ENCODE measurements around the gene JHY.
"Not testable (repeated sequence)": the region's sequence is repeated elsewhere in the genome, so short reads cannot be mapped to it uniquely, and the experiment has no call there.

JHY gene

DNA sequence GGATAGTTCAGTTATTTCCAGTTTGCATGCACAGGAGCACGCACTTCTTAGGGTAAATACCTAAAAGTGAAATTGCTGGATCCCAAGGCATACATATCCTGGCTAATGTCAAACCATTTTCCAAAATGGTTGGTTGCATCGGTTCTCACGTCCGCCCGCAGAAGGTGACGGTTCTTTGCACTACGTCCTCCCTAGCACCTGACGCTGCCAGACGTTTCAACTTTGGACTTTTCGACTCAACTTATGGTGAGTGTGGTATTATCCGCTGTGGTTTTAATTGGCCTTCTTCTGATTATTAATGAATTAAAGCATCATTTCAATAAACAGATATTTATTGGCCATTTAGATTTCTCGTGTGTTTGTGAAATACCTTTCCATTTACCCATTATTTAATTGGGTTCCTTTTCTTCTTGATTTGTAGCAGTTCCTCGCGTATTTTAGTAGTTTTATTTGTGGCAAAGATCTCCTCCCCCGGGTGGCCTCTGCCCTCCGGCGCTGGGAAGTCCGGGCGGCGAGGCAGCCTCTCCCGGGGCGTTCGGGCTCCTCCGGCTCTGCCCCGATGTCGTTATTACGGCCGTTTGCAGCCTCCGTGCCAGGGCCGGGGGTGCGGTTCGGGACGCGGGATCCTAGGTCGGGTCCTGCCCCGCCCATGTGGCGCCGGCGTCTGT lies at the start of gene JHY:
TSS of gene JHY (plus strand) at position 571 of the 668 bp plus-strand sequence. CDS start 3,091 bp downstream, outside the sequence.
- H3K4me3 ChIP-seq (ENCODE audit: low read depth, low read length) = peak within 1 kb of the TSS; percentile 64
- DNase-seq (ENCODE audit: low read depth) = no peak

DNA sequence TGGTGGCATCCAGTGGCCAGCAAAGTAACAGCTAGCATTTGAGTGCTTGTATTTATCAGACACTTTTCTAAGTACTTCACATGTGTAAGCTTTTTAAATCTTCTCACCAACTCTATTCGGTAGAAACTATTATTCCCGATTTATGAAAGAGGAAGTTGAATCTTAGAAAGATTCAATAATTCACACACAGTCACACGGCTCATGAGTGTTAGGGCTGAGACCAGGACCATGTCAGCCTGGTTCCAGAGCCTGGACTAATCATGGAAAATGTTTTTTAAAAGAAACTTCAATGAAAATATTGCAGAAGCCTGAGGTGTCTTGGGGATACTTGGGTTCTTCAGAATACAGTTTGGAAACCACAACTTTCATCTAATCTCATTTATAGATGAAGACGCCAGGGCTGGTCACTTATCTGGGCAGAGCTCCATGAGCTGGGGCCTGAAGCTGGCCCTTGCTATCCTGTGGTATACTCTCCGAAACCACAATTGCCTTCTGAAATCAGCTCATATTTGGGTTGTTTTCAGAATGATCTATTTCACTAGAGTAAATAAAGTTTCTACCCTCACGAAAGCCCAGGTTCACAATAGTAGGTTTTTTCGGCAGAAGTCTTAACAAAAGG lies 48.6 kb upstream of the JHY start:
- no peak for DNase-seq (ENCODE audit: low read depth)
- H3K4me3 ChIP-seq (ENCODE audit: low read depth, low read length) = no peak overlapping the region

DNA sequence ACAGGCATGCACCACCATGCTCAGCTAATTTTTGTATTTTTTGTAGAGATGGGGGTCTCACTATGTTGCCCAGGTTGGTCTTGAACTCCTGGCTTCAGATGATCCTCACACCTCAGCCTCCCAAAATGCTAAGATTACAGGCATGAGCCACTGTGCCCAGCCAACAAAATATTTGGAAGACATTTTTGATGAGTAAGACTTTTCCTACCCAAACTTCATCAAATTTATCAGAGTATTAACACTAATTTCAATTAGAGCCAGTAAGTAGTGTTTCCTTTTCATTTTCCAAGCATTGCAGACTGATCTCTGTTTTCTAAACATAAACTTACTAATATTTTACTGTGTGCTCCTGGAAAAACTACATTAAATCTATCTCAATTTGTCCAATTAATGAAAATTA lies 45.6 kb upstream of the JHY start:
- DNase-seq (ENCODE audit: low read depth) = no peak
- H3K4me3 ChIP-seq (ENCODE audit: low read depth, low read length) = no peak overlapping the region

DNA sequence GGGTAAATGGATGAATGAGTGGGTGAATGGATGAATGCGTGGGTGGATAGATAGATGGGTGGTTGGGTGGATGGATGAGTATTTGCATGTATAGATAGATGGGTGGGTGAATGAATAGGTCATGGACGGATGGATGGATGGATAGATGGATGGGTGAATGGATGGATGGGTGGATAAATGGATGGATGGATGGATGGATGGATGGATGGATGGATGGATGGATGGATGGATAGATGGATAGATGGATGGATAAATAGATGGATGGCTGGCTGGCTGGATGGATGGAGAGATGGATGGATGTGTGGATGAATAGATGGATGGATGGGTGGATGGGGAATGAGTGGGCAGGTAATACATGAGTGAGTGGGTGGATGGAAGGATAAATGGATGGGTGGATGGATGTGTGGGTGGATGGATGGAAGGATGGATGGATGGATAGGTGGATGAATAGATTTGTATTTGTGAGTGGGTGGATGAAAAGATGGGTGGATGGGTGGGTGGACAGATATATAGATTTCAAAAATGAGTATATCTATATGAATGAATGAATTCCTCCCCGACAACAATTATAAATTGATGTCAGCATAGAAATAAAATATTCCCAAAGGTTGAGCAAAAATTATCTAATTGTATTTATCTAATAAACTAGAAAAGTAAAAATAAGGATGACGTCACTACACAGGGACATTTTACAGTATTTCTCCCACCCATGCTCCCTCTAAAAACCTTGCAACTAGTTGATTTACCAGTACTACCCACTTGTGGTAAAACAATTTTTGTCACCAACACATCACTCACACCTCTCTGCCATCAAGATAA lies 44.8 kb upstream of the JHY start:
- no peak overlapping the region for H3K4me3 ChIP-seq (ENCODE audit: low read depth, low read length)
- DNase-seq (ENCODE audit: low read depth) = no peak

DNA sequence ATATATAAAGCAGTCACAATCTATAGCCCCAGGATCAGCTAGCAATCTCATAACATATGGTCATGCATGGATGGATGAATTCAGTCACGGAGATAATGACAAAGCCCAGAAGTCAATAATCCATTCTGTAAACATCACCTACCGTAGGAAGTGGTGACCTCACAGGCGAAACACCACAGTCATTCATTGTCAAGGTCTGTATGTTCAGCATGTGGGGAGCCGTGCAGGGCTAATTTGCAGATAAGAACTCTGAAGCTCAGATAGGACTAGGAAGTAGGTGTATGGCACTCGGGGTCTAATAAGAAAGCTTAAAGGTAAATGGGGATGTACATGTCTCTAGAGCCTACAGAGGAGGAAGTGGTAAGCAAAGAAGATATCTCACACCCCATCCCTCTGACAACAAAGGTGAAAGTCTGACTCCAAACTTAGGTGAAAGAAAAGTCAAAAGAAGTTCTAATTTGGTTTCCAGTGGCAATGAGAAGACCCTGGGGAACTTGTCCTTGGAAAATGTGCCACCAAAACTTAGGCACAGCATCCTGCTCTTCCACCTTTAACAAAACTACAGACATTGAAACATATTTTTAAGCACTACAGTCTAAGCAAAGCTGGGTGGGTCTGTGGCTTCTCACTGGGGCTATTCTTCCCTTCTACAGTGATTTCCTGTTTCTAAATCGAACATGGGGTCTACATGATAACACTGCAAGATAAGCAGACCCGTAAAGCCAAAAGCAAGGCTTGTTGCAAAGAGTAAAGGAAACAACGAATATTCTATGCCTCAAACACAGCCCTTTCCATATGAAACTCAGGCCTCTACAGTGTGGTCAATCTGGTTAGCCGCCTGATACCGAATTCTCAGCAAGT lies 39.0 kb upstream of the JHY start:
- DNase-seq (ENCODE audit: low read depth) = no peak
- no peak overlapping the region for H3K4me3 ChIP-seq (ENCODE audit: low read depth, low read length)

DNA sequence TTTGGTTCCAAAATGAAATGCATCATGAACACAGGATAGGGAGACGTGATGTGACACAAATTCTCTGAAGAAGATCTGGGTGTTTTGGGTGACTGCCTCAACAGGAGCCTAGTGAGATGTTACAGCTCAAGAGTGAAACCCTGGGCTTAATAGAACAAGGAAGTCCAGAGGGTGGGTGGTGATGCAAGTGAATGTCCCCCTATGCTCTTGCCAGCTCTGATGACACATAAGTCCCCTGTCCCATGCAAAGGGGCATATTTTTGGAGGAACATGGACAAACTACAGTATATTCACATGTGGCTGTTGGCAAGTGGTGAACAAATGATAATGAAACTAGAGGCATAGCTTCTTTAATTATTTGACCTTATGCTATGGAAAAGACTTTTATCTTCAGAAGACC lies 35.1 kb upstream of the JHY start:
- H3K4me3 ChIP-seq (ENCODE audit: low read depth, low read length) = no peak overlapping the region
- DNase-seq (ENCODE audit: low read depth) = no peak

DNA sequence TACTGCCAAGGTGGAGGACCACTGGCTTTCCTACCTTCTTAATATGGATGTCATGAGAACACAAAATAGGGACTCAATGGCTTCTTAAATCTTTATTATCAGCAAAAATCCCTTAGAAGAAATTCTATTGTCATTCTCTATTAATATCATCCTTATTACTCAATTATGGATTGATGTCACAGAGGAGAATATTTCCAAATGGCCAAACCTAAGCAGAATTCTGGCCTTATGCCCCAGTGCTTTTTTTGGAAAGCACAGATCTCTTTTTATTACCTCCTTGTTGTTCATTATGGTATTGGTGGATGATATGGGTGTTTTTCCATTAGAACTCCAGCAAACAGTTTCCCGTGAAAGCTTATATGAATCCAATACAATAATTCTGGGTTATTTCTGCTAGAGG lies 34.4 kb upstream of the JHY start:
- H3K4me3 ChIP-seq (ENCODE audit: low read depth, low read length) = no peak overlapping the region
- no peak for DNase-seq (ENCODE audit: low read depth)

DNA sequence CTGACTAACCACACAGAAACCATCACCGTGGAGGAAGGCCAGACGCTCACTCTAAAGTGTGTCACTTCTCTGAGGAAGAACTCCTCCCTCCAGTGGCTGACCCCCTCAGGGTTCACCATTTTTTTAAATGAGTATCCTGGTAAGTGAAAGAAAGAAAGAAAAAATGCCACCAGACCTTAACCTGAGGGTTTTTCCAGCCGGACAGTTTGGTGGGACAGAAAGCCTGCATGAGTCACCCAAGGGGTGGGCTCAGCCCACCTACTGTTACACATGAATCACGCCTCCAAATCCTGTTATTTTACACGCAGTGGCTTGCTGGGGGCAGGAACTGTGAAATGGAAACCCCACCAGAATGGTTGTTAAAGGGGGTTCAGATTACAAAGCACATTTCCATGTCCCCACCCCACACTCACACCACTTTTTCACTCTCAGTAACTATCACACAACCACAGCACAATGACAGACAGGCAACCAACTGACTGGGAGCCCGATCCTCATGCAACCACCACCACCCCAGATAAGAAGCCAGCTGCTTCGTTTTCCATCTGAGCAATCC lies 32.4 kb upstream of the JHY start:
- peak; percentile 35 for DNase-seq (ENCODE audit: low read depth)
- no peak overlapping the region for H3K4me3 ChIP-seq (ENCODE audit: low read depth, low read length)

DNA sequence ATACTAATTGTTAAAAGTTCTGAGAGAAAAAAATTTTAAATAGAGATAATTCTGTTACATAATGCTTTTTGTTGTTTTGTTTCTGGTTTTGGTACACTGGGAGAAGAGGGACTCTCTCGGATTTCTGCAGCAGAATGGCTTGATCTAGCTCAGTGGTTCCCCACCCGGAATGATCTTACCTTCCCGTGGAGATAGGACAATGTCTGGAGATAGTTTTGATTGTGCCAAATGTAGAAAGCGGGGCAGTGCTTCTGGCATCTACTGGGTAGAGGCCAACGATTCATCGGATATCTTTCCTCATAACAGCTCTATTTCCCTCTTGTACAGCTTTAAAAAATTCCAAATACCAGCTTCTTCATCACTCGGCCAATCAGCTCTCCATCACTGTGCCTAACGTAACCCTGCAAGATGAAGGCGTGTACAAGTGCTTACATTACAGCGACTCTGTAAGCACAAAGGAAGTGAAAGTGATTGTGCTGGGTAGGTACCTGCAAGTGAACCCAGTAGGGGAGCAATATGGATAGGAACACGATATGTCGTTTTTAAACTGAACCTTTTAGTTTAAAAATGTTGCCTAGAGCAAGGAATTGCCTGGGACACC lies 31.1 kb upstream of the JHY start:
- DNase-seq (ENCODE audit: low read depth) = no peak
- no peak overlapping the region for H3K4me3 ChIP-seq (ENCODE audit: low read depth, low read length)

DNA sequence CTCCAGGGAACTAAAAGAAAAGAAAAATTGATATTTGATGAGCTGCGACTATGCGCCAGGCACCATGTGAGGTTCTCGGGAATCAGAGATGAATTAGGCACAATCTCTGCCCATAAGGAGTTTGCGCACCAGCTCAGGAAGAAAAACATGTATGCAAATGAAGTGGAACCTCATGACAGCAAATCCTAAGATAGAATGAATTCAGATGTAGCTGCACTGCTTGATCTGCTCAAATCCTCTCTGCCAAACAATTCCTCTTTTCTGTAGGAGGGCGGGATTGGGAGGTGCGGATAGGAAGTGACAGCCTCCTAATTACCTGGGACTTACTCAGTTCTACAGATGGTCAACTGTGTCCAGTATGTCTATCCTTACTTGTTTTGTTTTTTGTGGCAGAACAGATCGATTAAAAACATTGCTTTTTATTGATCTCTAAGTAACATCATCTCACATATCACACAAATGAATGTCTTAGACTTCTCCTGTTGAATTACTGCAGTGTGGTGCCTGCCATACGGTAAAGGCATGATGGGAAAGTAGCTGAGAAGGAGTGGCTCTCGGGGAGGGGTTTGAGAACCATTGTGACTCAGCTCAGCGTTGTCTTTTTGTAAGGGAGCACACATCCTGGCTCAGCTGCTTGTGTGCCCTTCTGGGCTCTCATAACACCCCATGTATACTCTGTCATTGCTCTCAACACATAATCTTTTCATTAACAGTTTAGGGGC lies 30.3 kb upstream of the JHY start:
- DNase-seq (ENCODE audit: low read depth) = peak; percentile 15
- H3K4me3 ChIP-seq (ENCODE audit: low read depth, low read length) = no peak overlapping the region

DNA sequence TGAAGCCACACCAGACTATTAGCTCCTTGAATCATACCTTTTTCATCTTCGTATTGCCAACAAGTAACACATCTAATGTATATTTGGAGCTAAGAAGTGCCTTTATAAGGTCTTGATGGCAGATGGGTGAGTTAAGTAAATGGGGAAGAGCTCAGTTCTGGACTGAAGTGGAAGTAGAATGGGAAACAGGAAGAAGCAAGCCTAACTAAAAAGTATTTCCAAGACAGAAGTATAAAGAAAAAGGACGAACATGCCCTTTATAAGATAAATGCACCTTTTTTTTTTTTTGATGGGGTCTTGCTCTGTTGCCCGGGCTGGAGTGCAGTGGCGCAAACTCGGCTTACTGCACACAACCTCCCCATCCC lies 29.8 kb upstream of the JHY start:
- no peak overlapping the region for H3K4me3 ChIP-seq (ENCODE audit: low read depth, low read length)
- DNase-seq (ENCODE audit: low read depth) = no peak

DNA sequence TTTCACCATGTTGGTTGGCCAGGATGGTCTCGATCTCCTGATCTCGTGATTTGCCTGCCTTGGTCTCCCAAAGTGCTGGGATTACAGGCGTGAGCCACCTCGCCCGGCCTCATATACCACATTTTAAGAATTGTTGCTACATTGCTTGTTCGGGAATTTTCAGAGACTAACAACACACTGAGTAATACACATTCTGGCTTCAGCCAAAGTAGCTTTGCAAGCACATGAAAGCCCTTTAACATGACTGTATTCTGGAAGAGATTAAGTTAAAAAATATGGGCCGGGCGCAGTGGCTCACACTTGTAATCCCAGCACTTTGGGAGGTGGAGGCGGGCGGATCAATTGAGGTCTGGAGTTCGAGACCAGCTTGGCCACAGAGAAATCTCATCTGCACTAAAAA lies 29.3 kb upstream of the JHY start:
- DNase-seq (ENCODE audit: low read depth) = no peak
- no peak overlapping the region for H3K4me3 ChIP-seq (ENCODE audit: low read depth, low read length)

DNA sequence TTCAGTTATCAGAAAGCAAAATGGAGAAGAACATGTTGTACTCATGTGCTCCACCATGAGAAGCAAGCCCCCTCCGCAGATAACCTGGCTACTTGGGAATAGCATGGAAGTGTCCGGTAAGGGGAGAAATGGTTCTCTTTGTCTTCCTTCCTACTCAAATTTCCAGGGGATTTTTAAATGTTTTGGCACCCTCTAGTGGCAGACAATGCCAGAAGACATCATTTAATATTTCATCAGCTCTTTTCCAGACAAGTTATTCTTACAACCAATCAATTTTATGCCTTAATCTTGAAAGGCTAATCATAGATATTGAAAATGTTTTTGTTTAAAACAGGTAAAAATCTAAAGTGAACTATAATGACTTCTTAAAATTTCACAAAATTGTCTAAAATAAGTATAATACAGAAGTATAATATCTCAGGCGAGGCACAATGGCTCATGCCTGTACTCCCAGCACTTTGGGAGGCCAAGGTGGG lies 28.6 kb upstream of the JHY start:
- H3K4me3 ChIP-seq (ENCODE audit: low read depth, low read length) = no peak overlapping the region
- DNase-seq (ENCODE audit: low read depth) = peak; percentile 49

DNA sequence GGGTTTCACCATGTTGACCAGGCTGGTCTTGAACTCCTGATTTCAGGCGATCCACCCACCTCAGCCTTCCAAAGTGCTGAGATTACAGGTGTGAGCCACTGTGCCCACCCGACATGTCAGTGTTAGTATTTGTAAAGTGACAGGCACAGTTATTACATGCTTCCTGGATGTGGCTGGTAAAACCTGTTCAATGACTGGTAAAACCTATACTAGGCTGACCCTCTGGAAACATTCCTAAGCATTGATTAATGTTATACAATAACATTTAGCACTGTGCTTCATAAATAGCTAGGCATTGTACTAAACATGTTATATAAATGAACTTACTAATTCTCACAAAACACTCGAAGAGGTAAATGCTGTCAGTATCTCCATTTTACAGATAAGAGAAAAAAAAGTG lies 20.9 kb upstream of the JHY start:
- DNase-seq (ENCODE audit: low read depth) = no peak
- no peak overlapping the region for H3K4me3 ChIP-seq (ENCODE audit: low read depth, low read length)

DNA sequence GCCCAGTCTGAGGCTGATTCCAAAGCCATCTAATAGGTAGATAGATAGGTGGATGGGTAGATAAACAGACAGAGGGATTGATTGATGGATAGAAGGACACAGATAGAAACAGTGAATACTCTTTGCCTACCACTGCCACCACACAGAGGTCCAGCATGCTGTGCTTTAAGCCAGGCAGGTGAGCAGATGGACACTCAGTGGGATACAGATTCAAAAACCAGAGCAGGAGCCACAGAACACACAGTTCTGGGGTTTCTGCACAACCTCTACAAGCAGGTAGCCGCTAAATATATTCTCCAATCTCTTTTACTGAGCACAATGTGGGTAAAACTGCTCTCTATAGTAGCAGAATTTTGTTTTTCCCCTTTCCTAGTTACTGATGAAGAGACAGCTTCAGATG lies 20.5 kb upstream of the JHY start:
- no peak overlapping the region for H3K4me3 ChIP-seq (ENCODE audit: low read depth, low read length)
- no peak for DNase-seq (ENCODE audit: low read depth)

DNA sequence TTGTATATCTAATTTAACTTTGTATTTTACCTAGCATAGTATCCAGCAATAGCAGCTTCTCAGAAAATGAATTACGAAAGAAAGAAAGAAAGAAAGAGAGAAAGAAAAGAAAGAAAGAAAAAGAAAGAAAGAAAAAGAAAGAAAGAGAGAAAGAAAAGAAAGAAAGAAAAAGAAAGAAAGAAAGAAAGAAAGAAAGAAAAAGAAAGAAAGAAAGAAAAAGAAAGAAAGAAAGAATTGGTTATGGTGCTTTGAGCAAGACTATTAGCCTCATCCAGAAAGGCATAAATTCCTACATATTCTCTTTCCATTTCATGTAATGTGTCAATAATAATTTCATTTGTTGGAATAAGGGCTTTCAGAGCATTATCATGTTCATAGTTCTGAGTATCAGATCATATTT lies 19.4 kb upstream of the JHY start:
- not testable (repeated sequence) for DNase-seq (ENCODE audit: low read depth); H3K4me3 ChIP-seq (ENCODE audit: low read depth, low read length)

DNA sequence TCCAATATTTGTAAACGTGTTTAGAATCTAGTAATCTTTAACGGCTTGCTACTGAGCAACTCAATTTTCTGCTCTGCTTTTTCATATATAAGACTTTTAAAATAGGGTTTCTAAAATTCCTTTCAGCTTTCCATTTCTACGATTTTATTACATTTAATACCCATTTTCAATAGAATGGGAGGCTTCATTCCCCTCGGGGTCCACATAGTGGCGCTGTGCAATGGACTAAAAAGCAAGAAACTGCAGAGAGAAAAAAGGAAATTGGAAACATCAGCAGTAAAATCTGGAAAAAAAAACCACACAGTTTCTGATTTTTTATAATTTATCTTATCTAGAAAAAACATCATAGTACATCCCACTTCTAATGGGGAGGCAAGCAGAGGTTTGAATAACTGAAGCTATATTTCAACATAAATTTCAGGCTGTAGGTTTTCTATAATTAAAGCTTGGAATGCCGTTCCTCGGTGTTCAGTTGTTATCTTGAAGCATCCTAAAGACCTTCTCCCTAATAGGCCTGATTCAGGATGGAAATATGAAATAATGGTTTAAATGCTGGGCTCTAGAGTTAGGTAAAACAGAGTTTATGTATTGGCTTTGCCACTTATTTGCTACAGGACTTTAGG lies 18.7 kb upstream of the JHY start:
- no peak overlapping the region for H3K4me3 ChIP-seq (ENCODE audit: low read depth, low read length)
- DNase-seq (ENCODE audit: low read depth) = no peak

Measured in skeletal muscle cell (primary cell).